ENCODE measurements around the gene LHX5.

Gene LHX5

DNA sequence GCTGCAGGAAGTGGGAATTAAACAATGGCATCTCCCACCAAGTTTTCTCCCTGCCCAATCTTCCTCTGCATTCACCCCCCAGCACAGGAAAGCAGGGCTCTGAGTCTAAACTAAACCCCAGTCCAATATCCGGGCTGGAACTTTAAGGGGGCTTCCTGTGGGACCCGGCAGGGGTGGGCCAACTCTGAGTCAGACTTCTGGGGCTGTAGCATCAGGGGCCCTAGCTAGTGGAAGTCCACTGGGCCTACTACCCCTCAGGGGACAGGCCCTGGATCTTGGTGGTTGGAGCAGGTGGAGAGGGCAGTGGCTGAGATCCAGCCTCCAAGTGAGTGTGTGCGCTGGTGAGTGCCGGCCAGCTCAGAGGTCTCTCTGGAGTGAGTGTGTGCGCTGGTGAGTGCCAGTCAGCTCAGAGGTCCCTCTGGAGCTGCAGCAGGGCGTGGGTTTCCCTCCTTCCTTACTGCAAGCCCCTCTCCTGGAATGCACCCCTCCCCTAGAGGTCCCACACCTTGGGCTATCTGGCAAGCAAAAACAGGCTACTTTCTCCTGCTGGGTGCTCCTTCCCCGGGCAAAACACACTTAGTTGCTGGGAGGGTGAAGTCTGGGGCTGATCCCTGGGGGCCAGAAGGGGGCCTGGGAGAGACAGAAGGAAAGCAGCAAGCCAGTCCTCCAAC lies 5.6 kb upstream of the LHX5 start:
- DNase-seq, result no peak

DNA sequence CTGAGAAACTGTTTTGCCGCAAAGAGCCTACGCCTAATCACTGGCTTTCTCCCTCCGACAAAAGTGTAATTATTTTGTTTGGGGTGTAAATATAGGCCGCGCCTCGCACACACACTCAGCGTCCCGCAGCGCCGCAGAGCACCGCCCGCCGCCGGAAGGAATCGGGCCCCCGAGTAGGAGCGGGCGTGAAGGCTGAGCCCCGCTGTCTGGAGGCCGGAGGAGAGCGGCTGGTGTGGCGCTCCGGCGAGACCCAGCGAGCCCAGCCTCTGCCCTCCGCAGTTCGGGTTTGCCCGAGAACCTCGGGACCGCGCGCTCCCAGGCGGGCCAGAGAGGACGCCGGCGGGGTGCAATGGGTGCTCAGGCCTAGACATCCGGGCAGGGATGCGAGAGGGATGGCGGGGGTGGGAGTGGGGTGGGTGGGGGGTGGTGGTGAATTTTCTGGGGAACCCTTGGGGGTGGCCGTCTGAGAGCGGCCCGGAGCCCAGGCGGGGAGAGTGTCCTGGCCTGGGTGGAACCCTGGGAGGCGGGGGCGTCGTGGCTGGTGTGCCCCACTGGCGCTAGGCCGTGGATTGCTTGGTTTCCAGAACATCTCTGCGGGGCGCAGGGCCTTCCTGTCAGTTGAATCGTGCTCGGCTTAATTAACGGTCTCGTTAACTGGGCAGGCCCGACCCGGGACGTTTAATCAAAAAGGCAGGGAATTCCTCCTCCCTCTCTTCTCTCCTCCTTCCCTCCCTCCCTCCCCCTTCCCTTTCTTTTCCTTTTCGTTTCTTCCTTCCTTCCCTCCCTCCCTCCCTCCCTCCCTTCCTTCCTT lies 4.7 kb upstream of the LHX5 start:
- no peak for DNase-seq

DNA sequence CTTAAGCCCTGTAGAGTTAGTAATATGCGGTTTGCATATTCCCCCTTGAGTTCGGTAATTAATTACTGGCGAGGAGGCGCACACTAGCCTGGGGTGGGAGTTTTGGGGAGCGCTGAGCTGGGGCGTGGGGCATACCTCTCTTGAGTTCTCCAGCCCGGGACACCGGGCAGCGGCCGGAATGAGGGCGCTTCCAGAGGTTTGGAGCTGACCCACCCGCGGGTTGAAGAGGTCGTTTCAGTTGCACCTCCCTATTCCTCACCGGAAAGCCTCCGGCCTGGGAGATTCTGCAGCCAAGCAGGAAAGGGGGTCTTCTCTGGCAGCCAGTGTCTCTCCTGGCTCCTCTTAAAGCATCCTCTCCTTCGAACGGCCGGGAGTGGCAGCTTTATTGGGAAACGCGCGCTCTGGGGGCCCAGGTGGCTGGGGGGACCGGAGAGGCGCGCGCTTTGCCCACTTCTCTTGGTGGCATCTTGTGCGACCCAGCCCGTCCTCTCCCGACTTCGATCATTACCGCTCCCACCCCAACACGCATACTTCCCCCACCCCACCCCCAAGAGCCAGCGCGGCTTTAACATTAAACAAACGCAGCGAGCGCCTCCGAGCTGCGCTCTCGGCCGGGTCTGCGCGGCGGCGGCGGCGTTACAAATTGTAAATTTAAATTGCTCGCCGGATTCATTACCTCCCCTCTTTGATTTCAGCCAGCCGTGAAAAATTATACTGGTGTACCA lies 3.9 kb upstream of the LHX5 start:
- DNase-seq, result no peak

DNA sequence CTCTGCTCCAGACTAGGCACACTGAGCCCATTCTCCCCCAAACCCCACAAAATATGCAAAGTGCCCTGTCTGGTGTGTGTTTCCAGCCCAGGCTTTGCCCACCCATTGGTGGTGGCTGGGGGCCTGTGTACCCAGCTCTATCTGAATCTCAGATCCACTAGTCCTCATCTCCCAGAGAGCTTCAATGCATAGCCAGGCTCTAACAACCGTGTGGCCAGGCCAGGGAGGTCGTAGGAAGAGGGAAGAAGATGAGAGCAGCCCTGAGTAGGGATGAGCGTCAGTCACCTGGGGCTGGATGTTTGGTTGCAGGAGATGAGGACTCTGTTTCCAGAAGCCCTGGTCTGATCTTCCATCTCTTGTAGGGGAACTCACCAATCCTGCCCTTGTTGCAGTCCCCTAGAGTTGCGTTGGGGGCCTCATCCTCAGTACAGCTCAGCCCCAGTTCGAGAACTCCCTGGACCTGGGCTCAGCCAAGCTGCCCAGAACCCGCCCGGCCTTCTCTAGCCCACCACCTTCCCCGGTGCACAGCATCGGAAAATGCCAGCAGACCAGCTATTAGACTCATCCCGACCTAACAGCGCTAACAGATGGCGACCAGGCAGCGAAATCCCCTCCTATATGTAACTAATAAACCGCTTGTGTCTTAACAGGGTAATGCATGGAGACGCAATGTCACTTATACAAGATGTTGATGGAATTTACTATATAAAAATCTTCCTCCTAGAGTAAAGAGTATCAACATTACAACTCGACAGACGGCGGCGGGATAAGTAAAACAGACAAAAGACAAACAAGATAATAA lies 3.2 kb upstream of the LHX5 start:
- DNase-seq, result no peak

DNA sequence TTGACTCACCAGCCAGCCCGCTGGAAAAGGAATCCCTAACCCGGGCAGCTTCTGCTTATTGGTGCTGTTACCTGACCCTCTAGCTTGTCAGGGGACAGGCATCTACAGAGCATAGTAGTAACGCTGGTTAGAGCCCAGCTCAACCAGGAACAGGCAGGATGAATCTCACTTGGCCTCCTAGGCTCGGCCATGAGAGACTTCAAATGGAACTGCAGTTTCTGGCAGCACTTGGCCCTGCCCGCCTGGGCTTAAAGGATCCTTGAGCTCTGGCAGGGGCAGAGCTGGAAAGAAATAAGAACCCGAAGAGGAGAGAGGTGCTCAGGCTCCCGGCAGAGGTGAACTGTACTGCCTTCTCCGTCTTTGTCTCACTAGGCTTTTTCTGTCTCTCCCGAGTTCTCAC lies 2.3 kb upstream of the LHX5 start:
- no peak for DNase-seq

DNA sequence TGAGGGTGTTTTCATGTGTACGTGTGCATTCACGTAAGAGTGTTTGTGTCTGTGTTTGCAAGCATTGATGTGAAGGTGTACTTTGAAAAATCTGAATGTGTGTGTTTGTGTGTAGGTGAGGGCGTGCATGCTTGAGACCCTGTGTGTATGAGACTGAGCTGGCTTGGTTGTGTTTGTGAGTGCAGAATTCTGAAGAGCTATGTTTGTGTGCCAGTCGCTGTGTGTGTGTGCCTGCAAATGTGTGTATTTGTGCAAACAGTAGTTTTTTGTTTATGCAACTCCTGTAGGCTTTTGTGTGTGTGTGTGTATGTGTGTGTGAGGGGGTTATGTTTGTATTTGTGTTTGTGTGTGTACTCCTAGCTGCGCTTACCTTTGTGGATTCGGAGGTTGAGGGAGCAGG lies 1.7 kb upstream of the LHX5 start:
- DNase-seq, result no peak

DNA sequence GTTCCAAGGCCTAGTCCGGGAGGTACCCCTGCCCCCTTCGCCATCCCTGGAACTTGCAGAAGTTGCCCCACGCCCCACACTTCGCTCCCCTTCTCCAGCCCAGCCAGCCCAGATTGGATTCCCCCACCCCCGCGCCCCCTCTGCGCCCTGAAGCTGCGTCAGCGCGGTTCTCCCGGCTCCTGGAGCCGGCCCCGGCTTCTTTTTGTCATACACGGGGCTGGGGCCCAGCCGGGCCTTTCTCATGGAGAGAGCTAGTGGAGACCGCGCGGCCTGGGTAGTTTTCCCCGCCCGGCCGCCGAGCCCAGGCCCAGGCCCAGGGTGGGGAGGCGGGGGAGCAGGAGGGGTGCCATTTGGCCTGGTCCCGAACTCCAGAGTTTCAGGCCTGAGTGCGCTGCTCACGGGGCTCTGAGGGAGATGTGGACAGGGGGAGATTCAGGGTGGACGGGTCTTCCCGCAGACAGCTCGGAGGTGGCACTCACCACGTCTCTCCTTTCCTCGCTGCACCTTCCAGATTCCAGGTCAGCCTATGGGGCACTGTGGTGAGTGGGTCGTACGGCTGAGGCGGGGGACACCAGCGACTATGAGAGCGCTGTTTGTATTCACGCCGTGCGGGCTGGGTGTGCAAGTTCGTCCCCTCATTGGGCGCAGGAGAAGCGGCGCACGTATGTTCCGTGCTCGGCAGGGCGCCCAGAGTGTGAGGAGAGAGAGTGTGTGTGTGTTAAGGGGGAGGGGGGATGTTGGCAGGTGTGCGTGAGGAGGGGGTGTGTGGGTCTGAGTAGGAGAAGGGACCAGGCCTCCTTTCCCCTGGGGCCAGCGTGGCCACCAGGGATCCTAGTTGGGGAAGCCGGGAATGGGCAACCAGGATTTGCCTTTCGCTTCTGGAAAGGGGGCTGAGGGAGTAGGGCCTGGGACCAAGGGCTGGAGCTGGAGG lies 785 bp upstream of the LHX5 start:
- no peak for DNase-seq

DNA sequence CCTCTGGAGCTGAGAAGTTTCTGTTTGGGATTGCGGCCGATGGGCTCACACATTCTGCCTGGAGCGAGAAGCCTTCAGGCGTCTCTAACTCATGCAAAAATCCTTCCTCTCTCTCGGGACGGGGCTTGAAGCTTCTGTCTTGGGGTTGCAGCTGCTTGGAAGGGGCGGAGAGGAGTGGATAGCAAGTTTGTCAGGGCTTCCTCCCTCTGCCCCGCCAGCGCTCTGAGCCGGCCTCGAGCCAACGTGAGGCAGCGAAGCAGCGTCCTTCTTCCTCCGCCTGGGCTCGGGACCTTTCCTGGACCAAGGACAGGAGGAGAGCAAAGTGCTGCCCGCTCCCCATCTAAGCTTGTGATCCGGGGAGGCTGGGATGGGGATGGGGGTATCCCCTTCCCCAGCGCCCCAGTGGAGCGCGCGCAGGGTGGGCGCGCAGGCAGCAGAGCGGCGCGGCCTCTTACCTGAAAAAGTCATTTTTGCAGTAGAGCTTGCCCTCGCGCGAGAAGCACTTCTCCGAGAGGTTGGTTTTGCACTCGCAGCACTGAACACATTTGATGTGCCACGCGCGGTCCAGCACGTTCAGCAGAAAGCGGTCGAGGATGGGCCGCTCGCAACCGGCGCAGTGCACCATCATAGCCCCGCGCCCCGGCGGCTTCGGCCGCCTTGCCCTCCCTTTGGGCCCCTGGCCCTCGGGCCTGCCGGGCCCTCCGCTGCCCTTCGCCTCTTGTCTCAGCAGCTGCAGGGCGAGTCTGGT lies 626 bp downstream of the LHX5 start:
- DNase-seq, result no peak

DNA sequence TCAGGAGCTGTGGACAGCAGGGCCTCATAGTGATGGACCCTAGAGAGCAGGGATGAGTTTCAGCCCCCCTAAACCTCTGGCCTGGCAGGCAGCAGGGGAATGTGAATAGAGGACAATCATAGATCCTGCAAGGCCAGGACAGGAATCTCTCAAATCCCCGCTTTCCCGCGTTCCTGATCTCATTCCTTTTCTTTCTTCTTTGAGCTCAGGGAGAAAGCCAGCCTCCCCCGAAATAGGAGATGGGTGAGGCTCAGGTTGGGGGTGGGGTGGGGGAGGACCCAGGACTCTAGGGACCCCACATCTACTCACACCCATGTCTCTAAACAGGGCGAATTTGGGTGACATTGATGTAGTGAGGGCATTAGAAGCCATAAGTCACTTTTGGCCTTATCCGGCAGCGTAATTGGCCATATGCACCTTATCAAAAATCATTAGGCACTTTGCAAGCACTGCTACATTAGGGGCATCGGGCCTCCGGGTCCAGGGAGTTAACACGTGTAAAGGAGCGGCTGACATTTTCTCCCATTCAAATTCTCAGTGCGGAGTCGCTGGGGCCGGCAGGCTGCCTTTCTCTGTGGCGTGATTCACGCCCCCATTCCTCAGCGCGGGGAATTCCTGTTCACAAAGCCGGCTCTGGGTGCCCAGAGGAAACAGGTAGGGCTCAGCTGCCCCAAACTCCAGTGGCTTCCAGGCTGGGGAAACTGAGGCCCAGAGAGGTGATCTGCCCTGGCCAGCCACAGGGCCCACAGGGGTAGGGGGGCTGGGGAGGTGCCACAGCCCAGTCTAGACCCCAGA lies 1.5 kb downstream of the LHX5 start:
- no peak for DNase-seq

DNA sequence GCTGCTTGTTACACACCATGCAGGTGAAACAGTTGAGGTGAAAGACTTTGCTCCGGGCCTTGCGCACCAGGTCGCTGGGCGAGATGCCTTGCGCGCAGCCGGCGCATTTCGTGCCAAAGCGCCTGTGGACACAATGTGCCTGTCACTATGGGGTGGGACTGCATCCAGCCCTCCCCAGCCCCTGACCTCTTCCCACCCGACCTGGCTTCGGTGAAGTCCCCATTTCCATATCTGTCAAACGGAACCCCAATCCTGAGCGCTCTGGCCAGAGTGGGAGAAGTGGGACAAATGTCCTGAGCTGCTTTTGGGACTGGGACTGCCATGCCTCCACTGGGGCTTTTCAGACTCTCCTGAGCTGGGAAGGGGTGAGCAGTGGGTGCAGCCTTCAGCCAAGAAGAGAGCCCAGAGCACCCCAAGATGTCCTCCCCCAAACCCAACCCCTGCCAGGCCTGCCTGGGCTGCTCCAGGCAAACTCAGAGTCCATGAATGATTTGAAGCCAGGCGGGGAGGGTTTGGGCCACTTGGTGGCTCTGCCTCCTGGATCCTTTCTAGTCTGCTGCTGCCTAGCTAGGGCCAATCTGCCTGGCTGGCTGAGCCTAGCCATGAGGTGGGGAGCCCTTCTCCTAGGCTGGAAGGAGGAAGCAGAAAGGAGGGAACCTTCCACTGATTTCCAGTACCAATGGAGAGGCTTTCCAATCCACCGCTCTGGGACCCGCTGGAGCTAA lies 2.3 kb downstream of the LHX5 start:
- no peak for DNase-seq

DNA sequence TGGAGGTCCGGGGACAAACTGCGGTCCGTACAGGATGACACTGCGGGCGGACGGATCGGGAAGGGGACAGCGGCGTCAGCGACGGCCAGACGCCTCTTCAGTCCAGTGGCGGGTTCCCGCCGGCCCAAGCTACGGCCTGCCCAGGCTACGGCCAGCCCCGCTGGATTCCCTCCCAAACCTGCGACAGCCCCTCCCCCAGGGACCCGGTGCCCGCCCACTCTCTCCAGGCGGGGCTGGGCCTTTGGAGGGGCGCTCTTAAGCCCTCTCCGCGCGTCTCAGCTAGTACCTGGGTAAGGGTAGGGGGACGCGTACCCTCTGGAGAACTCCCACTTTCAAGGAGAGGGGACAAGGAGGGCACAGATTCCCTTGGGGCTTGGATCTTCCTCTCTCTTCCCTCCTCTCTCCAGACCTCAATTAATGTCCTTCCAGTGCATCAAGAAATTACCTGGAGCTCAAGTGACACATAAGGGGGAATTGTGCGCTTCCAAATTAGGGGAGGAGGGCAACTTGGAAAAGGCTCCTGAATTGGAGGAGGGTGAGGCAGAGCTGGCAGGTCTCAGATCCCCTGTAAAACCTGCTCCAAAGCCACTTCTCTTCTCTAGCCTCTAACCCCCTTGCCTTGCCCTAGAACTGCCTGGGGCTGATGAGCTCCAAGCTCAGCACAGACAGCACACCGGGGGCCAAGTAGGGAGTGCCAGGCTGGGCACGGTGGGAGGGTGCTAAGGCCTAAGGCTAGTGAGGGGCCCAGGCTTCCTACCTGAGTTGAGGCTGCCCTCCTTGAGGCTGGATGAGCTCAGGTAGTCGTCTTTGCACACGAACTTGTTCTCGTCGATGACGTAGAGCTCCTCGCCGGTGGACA lies 3.1 kb downstream of the LHX5 start:
- no peak for DNase-seq

DNA sequence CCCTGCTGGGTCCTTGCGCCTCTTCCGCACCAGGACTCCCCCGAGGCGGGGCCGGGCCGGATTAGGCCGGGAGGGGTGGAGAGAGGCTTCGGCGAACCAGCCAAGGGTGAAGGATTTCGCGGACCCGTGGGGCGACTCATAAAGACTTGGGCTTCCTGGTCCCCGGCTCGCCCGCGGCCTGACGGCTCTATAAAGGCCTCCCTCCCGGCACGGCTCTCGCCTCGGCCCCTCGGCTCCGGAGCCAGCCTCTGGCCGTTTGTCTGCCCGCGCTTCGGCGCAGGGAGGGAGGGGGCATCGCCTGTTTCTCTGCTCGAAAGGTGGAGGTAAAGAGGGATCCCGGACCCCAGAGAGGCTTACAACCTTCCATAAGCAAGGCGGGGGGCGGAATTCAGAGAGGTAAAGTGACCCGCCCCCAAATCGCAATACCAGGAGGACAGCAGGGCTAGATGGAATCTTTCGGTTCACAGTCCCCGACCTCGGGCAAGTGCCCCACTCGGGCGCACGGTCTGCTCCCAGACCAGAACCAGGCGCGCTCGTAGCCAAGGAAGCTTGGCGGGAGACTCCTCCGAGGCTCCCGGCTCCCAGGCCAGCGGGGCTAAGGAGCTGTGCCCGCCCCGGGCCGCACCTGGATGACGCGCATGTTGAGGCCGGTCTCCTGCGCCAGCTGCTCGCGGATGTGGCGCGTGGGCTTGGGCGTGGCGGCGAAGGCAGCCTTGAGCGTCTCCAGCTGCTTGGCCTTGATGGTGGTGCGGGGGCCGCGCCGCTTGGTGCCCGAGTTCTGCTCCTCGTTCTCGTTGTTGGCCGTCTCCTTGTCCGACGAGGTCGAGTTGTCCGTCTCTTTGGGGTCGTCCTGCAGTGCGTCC lies 3.9 kb downstream of the LHX5 start:
- no peak for DNase-seq

DNA sequence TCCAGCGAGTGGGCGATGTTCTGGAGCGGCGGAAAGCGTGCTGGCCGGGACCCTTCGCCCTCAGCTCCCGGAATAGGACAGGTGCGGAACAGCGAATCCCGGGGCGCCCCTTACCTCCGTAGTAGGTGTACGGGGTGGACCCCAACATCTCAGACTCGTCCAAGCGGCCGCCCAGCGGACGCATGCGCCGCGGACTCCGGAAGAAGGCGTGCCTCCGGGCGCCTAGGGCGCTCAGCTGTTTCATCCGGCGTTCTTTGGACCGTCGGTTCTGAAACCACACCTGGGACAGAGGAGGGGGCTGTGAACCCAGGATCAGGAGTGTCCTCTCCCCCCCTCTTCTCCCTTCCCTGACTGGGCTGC lies 4.5 kb downstream of the LHX5 start:
- no peak for DNase-seq

DNA sequence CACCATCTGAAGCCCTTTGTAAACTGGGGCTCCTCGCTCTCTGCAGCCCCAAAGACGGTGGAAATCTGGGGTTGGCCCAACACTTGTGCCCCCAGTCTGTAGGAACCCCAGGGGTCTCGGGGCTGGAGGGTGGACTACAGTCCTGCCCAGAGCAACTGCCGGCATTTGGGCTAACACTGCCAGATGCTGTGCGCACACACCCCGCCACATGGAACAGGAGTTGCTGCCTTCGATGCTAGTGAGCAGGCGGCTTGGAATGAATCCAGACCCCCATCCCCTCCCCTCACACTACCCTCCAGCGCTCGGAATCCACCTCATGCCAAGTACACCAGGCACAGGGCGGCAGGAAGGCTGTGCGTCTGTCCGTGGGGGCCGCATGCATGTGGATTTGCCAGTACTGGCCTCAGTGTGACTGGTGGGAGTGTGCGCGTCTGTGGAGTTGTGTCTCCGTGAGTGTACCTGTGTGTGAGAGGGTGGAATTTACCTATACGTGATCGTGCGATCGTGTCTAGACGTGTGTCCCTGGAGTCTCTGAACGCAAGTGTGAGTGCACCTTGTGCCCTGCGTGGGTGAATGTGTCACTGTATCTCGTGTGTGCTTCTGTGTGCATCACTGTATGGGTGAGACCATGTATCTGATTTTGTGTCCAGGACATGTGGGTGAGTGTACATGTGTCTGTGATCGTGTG lies 5.1 kb downstream of the LHX5 start:
- no peak for DNase-seq

DNA sequence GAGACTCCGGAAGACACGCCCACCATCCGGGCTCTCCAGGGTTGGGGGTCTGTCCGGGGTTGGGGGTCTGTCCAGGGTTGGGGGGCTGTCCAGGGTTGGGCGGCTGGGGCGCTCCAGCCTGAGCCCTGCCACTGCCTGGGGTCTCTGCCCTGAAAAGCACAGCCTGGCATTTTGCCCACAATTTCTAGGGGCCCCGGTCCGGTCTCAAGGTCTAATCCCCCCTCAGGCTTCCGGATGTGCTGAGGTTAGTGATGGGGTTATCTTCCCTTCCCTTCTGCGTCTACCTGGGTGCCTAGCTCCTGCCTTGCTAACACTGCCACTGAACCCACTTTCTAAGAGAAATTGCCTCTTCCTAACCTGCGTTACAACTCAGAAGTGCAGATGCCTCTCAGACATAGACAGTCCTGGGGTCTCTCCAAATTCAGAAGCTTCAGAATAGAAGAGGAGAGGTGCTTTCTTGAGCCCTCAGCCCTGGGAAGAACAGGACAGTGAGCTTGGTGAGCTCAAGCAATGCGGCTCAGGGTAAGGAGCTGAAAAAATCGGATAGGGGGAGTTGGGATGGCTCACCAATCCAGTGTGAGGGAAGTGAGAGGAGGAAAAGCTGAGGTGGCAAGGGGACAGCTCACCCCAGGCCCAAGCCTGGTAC lies 5.7 kb downstream of the LHX5 start:
- DNase-seq, result no peak

DNA sequence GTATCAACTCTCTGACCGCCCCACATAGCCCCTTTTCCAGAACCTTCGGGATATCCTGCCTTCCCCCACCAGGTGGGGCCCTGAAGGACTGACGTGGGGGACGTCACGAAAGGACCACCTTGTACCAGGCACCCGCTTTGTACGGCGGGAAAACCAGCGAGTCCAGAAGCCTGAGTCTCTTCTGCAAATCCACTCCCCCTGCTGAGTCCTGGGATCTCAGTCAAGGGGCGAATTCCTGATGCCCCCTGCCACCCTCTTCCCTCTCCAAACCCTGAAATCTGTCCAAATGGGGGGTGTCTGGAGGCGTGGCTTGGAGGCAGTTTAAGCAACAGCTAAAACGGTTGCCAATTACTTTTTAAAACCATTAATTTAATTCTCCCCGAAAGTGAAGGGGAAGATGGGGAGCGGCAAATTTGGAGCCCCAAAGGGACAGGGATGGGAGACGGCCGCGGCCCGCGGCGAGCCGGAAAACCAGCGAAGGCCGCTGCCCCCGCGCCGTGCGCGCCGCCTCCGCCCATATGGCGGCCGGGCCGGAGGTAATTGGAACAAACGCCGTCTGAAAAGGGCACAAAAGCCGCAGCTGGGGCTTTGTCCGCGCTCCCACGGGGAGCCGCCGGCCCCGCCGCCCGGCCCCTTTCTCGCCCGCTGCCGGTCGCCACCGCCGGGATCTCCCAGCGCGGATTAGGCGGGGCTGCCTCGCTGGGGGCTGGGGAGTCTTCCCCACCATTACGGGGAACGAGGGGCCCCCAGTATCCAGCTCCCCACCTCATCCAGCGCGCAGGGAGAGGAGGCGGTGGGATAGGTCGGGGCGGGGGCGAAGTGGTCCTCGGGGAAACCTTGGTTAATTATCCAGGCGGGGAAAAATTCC lies 6.6 kb downstream of the LHX5 start:
- no peak for DNase-seq
